HG03280 (cell line): ENCODE results near the gene ADAT3.

ENCODE experiments used
- ATAC-seq: cut with Tn5 transposase; IDR thresholded peaks from one replicate; pipeline ENCODE4 v1.9.1; 2021; ENCODE audit warnings: mild to moderate bottlenecking, moderate library complexity; ENCODE audit not compliant: unreplicated experiment

The ADAT3 gene

DNA sequence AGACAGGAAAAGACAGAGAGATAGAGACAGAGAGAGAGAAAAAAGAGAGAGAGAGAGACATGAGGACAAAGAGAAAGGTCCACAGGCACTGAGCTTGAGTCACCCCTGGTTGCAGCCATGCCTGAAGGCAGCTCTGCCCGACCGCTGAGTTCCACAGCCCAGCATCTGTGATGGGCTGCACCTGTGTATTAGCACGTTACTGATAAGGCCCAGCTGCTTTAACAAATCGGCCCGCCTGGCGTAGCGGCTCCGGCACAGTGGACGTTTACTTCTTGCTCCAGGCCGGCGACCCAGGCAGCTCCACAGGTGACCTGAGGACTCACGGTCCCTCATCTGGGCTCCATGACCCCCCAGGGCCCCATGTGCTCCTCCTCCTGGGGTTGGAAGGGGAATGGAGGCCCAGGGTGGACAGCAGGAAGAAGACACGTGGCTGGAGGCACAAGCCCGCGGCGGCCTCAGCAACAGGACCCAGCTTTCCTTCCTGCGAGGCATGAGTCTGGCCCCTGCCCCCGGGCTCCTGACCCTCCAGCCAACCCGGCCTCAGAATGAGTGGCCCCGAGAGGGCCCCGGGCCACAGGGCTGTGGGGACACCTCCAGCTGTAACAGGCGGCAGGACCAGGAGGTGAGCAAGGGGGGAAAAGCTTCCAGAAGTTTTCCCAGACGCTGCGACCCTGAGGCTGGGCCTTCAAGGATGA lies 31.9 kb downstream of the ADAT3 start:
- no peak for ATAC-seq

DNA sequence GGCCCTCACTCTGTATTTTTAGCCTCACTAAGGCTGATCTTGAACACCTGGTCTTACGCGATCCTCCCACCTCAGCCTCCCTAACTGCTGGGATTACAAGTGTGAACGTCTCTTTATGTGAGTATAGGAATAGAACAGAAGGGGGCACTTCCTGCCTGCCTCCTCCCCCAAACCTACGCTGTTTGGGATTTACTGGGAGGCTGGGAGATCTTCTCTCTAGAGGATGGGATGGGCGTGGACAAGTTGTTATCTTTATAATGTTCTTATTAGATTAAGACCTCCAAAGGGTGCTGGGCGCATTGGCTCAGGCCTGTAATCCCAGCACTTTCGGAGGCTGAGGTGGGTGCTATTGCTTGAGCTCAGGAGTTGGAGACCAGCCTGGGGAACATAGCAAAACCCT lies 32.9 kb downstream of the ADAT3 start:
- no peak for ATAC-seq

DNA sequence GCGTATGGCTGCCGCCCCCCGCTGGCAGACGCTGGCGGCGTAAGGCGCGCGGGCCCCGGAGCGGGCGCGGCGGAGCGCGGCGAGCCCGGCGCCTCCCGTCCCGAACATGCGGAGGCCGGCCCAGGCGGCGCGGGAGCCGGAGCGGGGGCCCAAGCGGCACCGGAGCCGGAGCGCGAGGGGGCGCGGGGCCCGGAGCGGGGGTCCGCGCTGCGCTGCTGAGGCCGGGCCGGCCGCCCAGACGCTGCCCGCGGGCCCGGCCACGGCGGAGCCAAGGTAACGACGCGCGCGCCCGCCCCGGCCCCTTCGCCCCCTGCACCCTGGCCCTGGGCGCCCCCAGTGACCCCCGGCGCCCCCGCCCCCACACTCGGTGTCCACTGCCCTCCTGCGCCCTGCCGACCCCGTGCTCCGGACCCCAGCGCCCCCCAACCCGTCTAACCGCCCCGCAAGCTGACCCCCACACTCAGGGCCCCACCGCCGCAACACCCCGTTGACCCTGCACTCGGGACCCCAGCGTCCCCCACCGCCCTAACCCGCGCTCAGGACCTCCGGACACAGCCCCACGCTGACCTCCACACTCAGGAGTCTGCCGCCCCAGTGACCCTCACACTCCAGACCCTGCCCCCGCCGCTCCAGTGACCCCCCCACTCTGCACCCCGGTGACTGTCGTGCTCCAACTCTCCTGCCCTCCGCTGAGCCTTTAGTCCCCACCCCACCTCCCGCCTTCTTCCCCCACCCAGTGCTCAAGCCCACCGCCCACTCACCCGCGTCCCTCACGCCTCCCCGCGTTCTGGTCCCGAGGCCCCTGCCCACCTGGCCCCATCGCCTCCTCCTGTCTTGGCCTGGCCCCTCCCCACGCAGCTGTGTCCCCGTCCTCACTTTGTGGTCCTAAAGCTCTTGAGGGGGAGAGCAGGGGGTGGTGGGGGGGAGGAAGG lies 36.2 kb downstream of the ADAT3 start, which contains the start of gene CSNK1G2:
Gene CSNK1G2 (plus strand): TSS at position 27 of the 932 bp plus-strand sequence. CDS start 28,601 bp downstream, outside the sequence.
- no peak for ATAC-seq

DNA sequence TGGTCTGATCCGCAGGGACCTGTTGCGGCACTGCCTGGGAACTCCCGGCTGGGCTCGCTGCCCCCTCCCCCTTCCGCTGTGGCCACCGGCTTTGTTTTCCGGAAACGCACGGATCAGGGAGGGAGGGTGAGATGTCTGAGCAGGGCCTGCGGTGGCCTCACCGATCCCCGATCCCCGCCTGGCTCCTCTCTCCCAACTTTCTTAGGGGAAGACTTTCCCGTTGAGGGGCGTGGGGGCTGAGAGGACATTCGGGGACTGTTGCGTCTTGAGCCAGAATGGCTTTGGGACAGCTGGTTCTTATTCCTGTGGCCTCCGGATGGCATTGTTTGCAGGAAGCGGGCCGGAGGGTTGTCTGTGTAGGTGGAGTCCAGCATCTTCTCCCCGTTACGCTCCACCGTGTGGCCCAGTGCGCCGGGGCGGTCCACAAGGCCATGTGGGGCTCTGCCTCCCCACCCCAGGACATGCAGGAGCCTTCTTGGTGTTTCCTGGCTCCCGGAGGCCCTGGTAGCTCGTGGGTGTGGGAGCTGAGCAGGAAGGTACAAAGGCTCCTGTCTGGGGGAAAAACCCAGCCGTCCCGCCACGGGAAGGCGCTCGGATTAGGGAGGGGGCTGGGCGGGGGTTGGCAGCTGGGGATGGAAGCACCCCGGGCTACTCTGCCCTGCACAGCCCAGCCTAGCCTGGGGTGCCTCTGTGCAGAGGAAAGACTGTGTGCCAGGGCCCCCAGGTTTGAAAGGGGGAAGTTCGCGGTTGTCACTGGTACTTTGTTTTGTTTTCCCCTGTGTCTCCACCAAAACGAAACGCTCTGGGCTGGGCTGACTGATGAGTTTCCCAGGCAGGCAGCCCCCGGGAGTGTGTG lies 37.1 kb downstream of the ADAT3 start:
- no peak for ATAC-seq

DNA sequence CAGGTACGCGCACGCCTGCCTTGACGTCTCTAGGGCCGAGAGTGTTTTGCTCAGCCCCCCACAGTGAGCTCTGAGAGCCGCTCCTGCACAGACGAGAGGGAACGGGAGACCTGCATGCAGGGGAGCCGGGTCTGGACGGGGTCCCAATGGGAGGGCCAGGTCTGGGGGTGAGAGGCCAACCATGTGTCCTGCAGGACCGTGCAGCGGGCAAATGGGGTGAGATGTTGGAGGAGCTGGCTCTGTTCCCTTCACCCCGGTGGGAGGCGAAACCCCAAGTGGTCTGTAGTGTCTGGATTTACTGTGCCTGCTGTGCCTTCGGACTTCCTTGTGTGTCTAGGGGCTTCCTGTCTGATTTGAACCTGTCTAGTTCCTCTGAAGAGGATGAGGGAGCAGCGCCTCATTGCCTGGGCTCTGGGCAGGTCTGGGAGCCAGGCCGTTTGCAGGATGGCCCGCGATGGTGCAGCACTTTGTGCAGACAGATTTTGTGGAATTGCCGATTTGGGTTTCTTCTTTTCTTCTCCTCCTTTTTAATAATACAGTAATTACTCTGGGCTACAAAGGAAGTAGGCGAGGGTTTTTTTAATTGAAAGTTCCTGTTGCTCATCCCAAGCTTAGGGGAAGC lies 37.8 kb downstream of the ADAT3 start:
- ATAC-seq: no peak

DNA sequence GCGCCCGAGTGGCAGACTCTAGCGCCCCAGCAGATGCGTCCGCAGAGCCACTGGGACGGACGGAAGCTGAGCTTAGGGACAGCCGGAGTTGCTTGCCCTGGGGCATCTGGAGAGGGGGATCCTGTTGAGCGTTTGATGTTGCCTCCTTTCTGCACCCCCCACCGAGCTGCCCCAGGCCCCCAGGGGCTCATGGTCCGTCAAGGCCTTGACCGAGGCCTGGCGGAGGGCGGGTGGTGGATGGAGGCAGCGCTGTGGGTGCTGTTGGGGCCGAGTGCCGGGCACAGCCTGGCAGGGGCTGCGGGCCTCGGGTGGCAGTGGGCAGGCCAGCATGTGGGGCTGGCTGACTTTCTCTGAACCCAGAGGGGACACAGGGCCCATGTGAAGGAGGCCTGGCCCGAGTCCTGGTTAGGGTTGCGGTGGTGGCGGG lies 38.5 kb downstream of the ADAT3 start:
- no peak for ATAC-seq

DNA sequence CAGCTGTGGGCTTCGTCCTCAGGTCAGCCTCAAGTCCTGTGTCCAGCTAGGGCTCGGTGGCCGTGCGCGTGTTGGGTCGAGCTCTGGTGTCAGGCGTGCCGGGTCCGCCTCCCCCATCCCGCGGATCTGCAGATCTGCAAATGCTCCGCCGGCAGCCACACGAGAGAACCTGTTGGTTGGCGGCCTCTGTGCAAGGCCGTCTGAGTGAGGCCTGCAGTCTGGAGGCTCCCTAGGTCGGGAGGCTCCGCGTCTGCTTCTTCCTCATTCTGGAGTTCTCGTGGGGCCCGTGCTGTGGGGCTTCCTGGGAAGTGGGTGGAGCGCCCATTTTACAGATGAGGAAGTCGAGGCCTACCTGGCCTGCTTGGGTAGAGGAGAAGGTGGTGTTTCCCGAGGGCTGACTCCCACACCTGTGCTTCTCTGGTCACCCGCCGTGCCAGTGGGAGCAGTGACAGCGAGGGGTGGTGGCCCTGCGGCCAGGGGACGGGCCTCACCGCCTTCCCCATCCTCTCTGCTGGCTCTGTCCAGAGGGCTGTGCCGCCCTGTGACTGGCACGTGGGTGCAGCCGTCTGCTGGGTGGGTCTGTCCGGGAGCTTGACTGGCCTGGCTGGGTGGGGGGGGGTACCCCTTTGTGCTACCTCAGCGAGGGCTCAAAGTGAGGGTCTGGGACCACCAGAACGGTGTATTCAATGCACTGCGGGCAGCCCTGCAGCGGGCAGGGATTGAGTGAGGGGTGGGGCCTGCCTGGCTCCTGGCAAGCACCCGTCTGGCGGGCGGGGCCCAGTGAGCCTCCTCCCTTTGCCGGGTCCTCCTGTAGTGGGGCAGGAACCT lies 39.1 kb downstream of the ADAT3 start:
- no peak for ATAC-seq

DNA sequence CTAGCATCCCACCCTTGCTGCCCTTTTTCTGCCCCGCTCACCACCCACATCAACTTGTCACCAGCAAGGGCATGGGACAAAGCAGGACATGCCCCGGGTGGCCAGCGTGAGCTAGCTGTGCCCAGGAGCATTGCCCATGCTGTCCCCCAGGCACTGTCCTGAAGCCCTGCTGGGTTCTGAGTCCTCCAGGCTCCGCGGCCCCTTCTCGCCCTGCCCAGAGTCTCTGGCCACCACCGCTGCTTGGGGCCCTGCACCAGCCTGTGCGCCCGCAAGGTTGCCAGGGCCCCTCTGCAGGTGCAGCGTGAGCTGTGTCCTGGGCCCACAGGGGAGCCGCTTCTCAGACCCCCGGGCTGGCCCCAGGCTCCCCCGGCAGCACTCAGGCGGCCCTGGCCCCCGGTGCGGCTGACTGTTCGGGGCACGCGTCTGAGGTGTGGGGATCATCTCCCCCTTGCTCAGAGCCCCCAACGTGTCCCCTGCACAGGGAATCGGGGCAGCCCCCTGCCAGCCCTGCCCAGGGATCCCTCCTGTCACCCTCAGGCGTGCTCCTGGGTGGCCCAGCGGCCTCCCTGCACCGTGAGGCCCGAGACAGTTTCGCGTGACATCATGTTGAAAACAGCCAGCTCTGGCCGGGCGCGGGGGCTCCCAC lies 39.8 kb downstream of the ADAT3 start:
- no peak for ATAC-seq

DNA sequence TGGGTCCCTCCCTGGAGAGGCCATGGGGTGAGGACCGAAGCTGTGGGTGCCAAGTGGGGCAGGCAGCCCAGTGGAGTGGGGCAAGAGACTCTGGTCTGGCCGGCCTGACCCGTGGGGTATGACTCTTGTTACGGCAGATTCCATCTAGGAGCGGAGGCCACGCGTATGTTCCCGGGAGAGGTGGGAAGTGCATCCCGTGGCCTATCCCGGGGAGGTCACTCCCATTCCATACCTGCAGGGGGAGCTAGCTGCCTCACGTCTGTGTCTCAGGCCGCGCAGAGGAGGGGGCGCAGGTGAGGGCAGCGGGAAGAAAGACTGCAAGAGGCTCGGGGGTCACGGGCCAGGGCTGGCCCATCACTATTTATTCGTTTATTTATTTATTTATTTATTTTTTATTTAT lies 40.7 kb downstream of the ADAT3 start:
- ATAC-seq: no peak

DNA sequence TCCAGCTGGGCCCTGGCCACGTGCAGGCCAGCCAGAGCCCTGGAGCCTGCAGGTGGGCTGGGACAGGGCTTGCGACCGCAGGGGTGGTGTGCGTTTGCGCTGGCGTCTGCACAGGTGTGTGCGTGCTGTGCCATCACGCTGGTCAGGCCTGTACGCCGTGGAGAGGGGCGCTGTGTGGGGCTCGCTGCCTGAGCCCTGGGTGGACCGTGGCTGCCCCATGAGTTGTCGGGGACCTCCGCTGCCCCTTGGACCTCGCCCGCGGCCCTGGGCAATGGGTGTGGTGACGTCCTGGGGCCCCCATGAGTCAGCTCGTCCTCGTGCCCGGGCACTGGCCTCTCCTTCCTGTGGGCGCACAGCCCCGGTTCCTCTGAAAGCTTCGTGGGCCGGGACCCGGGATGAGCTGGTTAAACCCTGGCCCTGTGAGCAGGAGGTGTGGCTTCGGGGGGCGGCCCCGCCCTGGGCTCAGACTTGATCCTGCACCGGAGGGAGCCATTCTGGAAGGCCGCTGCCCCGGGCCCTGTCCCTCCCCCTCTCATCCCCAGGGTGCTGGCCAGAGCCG lies 42.5 kb downstream of the ADAT3 start:
- ATAC-seq: no peak

DNA sequence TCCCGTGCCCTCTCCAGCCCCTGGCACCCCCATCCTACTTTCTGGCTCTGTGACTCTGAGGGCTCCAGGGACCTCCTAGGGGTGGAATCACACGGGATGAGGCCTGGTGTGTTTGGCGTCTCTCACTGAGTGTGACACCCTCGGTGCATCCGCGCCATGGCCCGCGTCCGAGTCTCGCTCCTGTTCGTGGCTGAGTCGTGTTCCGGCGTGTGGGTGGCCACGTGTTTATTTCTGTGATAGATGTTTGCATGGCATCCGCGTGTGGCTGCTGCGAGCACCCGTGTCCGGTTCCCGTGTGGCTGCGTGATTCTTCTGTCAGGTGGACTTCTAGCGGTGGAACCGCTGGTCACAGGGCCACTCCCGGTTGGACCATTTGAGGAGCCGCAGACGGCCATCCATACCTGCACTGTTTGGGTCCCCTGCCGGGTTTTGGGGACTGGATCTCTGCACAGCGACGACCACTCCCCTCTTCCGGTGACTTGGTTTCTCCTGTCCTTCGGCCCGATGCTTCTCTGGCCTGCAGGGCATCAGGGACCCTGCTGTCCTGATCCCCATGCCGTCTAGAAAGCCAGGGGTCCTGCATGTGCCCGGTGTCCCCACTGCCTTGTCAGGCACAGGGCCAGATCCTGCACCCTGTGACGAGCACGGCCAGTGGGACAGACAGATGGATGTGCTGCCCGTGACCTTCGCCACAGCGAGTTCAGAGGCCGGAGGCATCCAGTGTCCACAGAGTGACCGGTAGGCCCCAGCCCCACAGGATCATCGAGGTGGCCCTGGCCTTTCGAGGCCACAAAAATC lies 44.3 kb downstream of the ADAT3 start:
- ATAC-seq: no peak

DNA sequence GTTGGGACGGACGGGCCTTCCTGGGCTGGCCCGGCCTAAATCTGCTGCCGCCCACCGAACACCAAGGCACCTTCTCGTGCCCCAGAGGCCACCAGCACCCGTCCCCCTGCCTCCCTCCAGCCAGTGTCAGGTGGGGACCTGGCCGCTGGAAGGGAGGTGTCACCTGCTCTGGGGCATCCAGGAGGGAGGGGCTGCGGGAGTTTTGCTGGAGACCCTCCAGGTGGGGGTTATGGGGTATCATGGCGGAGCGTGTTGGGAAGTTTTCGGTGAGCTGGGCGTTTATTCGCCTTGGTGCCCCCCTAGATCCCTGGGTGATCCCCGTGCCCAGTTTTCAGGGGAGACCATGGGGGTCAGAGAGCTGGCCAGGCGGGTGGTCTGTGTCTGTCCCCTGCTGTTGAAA lies 45.4 kb downstream of the ADAT3 start:
- ATAC-seq: no peak

DNA sequence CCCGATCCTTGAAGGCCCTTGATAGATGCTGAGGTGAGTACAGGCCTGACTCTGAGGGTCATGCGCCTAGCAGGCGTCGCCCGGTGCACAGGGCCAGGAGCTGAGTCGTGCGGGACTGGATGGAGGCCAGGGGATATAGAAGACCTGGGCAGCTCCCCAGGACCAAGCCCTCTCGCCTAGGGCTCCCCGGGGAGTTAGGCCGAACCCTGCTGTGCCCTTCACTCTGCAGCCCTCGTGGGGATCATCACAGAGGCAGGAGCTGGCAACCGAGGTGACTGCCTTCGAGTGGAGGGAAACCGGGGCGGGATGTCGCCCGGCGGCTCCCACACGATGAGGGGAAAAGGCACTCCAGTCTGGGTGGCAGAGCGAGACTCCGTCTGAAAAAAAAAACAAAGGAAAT lies 47.4 kb downstream of the ADAT3 start:
- ATAC-seq: no peak

DNA sequence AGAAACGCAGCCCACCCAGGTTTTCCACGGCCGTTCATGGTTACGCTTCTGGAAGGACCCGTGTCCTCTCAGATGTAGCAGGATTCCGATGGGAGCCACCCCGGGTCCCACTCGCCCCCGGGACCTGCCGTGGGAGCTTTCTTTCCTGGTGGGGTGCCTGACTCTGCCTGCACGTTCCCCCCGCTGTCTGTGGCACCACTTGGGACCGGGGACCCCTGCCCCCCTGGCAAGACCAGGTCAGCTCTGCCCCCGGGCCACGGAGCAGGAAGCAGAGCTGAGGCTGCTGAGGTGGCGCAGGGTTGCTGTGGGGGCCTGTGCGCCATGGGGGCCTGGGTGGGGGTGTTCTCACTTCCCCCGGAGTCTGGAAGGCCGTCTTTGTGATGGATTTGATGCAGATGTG lies 47.8 kb downstream of the ADAT3 start:
- ATAC-seq: no peak

DNA sequence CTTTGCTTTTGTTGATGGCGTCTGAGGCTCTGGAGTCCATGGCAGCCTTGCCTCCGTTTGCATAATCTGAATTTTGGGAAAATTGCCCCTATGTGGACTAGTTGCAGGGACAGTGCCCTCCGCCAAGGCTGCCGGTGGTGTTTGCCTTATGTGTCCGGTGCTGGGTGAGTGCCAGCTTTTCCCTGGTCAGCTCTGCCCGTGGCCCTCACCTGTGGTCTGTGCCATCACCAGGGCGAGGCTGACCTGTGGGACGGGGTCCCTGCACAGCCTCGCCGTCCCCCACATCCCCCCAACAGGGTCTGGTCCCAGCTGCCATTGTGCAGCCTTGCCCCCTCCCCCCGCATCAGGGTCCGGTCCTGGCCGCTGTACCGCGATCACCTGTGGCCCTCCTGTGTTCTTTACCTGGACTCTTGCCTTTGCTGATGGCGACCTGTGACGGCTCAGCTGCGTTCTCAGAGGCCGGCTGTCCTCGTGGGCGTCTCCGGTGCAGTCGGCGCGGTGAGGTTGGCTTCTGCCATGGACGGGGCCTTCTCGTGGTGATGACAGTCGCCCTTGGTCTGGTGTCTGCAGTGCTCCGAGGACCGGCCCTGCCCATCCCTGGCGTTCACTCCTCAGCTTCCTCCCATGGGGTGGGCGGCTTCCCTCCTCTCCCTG lies 48.4 kb downstream of the ADAT3 start:
- ATAC-seq: no peak

DNA sequence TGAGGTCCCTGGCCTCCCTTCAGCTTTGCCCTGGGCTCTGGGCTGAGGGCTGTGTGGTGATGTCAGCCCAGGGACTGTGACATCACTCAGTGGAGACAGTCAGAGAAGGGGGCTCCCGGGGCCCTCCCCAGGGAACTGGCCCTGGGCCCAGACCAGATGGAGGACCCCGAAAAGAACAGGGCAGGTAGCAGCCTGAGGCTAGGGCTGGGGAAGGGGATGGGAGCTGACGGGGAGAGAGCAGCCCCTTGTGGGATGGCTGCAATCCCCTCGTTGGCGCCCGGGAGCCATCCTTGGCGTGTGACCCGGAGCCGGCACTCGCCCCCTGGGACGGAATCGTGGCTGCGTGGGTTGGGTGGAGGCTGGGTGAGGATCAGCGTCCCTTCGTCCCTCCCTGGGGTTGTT lies 49.3 kb downstream of the ADAT3 start:
- ATAC-seq: no peak

DNA sequence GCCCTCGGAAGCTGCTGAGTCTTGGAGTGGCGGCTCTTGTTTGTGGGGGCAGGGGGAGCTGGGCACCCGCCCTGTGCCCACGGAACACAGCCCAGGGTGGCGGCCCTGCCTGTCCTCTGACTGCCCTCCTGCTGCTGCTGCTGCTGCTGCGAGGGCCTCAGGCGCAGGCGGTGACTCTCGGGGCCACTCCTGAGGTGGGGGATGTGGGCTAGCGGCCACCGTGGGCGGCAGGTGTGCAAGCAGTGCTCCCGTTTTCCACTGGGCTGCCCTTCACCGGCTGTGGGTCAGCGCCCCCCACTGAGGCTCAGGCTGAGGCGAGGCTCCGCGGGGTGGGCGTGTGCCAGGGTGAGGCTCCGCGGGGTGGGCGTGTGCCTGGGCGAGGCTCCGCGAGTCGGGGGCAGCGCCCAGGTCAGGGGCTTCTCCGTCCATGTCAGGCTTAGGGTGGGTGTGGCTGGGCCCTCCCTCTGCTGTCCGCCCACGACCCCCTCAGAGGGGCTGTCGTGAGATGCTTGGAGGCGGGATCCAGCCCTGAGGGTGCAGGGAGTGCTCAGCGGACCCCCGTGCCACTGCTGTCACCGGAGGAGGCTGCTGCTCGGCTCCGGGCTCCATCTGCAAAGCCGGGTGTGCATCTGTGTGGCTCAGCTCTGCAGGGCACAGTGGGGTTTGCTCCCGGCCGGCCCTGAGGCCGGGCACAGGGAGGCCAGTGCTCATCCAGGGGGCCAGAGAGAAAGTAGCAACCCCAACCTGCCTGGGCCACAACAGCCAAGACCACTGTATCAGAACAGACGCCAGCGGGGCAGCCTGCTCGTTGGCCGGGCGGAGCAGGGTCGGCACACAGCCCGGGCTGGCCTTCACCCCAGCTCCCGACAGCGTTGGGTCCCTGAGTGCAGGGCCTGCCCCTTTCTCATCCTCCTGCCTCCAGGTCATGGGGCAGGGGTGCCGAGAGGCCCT lies 50.2 kb downstream of the ADAT3 start:
- no peak for ATAC-seq
